WI38 (cell line): ENCODE results near the gene PRELID3B.

Source experiments
- H3K4me3 ChIP-seq: 2 replicates; pipeline ENCODE4 v1.5.1; 2011; ENCODE audit warnings: low read depth, mild to moderate bottlenecking, control low read depth, low read length
- TF ChIP-seq, protein P1 (sequence below): IDR thresholded peaks from 2 replicates; pipeline ENCODE4 v1.5.1; 2012; ENCODE audit warnings: low read depth, mild to moderate bottlenecking, control low read depth, low read length

Gene PRELID3B

GRCh38 chr20:59003836-59004492 lies 38.6 kb downstream of the PRELID3B start:
- TF ChIP-seq, protein P1, sequence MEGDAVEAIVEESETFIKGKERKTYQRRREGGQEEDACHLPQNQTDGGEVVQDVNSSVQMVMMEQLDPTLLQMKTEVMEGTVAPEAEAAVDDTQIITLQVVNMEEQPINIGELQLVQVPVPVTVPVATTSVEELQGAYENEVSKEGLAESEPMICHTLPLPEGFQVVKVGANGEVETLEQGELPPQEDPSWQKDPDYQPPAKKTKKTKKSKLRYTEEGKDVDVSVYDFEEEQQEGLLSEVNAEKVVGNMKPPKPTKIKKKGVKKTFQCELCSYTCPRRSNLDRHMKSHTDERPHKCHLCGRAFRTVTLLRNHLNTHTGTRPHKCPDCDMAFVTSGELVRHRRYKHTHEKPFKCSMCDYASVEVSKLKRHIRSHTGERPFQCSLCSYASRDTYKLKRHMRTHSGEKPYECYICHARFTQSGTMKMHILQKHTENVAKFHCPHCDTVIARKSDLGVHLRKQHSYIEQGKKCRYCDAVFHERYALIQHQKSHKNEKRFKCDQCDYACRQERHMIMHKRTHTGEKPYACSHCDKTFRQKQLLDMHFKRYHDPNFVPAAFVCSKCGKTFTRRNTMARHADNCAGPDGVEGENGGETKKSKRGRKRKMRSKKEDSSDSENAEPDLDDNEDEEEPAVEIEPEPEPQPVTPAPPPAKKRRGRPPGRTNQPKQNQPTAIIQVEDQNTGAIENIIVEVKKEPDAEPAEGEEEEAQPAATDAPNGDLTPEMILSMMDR = no peak
- no peak overlapping the region for H3K4me3 ChIP-seq

GRCh38 chr20:59002874-59003399 lies 39.6 kb downstream of the PRELID3B start:
- H3K4me3 ChIP-seq = no peak overlapping the region
- TF ChIP-seq, protein P1 = no peak

DNA sequence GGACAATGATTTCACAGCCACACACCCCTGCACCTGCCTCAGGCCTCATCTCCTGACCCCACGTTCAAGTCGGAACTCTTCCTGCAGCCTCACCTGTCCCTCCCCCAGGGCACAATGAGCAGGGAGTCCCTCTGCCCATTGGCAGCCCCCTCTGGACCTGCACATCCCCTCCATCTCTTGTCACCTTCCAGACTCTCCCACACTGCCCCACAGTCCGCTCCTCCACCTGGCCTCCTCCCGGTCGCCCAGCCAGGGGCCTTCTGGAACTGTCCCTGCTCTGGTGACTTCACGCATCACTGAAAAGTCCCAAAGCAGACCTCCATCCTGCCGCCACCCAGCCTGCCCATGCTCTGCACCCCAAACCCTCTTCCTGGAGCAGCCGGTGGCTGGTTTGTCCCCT lies 40.2 kb downstream of the PRELID3B start:
- TF ChIP-seq, protein P1 = no peak
- H3K4me3 ChIP-seq = no peak overlapping the region

GRCh38 chr20:59001449-59002171 lies 41.0 kb downstream of the PRELID3B start:
- TF ChIP-seq, protein P1 = no peak
- no peak overlapping the region for H3K4me3 ChIP-seq

DNA sequence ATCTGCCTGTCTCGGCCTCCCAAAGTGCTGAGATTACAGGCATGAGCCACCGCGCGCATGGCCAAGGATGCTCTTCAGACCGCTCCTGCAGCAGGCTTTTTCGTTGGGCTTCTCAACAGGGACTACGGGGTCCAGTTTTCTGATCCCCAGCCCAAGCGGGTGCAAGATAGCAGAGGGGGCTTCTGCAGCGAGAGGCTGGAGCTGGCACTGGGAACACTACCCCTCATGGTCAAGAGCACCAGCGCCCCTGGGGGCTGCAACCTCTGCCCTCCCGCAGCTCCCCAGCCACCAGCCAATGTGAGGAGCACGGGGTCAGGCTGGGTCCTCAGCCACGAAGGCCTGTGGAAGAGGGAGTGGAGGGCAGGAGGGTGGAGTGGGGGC lies 41.5 kb downstream of the PRELID3B start:
- TF ChIP-seq, protein P1 = no peak
- H3K4me3 ChIP-seq = no peak overlapping the region

- no peak overlapping the region for H3K4me3 ChIP-seq
- TF ChIP-seq, protein P1 = no peak
Observed at GRCh38 chr20:59000326-59000725, 42.3 kb downstream of the PRELID3B start.

GRCh38 chr20:58998656-58999055 lies 43.9 kb downstream of the PRELID3B start:
- no peak overlapping the region for H3K4me3 ChIP-seq
- TF ChIP-seq, protein P1 = no peak
